T-helper 2 cell treated with Interferon-gamma antibody and Interleukin-4, amounts not matched to agents 100 ng/mL and 5 ng/mL, for 36 hours (primary cell): Measurements from ENCODE around the gene ADCY3. TPM values are rescaled to one million over a fixed set of nuclear protein-coding genes. Genes with fewer than 3 reads are reported as not detected.

Experiments
- intact Hi-C: fragments of 100-400 bp; cut with micrococcal nuclease; formaldehyde crosslinking; loops from one replicate; pipeline ENCODE4 v1.15.1; 2023
- total RNA-seq: library from RNA; stranded (reverse); gene quantifications from 2 replicates; pipeline ENCODE4 v1.2.3, GENCODE V29; 2022

ADCY3 gene
- total RNA-seq, 1 donor from 2014 or later: 73.3 TPM

DNA sequence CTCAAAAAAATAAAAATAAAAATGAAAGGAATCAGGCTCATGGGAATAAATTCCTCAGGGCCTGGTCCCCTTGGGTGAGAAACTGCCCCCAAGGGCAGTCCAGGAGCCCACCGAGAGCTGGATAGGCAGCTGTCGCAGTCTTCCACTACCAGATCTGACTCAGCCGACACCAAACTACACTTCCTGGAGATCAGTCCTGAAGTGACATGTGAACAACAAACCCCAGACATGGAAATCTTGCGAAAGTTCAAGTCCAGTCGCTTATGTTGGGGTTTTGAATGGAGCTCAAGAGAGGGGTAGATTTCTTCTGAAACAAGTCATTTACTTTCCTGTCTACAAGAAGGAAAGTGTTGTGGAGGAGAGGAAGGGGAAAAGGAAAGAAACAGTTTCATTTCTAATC is 12.9 kb downstream of the ADCY3 start:
- intact Hi-C loops: no loop called here

DNA sequence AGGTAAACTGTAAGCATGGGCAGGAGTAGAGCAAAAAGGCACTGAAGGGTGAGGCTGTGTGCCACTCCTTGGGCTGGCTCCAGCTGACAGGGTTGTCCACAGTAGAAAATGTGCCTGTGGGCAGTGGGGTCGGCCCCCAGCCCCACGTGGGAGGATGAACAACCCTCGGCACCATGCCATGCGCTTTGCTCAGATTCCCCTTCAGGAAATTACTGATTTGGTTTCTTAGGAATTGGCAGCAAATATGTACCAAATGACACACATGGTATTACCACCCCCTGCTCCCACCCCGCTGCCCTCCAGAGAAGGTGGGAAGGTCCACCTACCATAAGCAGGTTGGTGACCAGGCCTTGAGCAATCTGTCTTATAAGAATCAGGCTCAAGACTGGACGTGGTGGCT is 13.6 kb downstream of the ADCY3 start:
- intact Hi-C loops: no loop called here

DNA sequence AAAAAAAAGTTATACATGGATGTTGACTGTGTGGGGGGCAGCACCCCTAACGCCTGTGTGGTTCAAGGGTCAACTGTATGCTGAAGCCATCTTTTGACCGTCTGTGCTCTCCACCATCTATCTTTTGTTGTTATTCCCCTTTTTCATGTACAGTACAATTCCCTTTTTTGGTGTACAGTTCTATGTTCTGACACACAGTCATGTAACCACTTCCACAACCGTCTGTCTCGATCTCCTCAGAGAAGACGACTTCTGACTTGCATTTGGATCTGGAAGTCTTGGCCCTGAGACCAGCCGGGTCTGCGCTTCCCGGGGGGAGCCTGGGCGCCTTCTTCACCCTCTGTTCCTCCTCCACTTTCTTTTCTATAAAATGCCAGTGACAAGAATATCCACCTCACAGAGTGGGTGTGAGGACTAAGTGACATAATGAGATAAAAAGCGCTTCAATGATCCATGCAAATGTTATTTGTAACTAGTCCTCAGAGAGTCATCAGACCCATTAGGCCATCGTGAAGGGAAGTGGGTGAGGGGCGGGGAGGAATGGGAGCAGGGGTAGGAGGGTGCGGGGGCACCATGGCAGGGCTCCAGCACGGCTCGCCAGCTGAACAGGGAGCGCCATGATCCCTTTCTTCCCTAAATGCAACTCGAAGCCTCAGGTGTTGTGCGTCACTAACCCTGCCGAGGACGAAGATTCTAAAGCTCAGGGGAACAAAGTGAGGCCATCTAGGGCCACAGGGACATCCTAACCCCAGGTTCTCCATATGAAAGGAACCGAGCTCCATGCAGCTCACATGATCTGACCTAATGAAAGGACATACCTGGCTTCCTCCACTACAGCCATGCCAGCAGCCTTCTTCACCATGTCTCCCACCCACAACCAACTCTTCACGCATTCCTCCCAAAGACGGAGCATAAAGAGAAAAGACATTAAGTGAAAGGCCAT is 16.6 kb downstream of the ADCY3 start:
- intact Hi-C loops: no loop called here

DNA sequence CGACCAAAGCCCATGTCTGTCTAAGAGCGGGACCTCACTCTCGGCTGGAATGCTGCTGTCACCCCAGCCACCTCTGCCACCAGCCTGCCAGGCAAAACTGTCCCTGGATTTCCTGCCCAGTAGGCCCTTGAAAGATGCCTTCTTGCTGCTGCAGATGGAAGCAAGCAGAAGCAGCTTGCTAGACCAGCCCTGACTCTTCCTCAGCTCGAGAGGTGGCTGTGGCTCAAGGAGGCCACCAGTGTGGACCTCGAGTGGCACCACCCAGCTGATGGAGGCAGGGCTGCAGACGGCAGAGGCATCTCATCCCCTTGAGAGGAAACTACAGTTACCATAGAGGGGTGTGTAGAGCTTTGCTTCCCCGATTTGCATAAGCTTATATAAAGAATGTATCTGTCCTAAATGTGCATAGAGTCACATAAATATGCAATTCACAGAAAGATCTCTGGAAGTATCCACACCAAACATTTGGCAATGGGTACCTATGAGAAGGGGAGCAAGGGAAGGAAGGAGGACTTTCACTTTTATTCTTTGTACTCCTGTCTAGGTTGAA is 20.6 kb downstream of the ADCY3 start:
- intact Hi-C loops: no loop called here

DNA sequence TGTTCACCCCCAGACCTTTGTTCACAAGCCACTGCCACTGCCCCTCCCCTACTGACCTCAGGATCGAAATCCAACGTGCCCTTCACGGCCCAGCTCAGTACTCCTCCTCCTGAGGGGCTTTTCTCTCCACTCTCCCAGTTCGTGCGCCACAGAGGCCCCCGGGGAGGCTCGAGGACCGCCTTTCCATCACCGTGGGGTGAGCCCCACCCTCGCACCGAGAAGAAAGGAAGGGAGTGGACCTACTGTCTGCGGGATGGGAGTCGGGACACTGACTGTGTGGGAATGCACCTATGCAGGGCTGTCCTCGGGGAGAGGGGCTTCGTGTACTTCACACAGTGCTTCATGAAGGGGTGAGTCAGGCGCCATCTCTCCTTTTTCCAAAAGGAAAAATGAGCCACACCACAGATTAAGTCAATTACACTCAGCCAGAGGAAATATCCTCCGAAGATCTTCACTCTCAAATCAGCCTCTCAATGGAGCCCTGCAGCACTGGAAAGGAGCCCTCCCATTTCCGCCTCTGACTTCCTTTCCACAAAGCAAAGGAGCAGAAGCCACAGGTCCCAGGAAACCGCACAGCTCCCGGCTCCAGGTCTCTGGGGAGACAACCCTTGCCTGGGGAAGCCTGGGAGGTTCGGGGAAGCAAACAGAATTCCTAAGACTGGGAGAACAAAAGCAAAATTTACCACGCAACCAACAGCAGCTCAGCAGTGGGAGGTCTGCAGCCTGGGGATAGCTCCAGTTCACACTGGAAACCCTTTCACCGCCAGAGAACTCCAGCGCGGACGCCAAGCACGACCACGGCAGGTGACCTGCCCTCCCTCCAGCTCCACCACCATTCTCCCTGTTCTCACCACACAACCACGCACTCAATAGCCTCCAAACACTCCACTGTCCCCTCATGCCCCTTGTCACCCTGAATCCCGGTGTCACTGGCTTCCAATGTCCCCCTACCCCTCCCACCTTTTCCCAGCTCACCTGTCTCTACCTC is 21.6 kb downstream of the ADCY3 start:
- intact Hi-C loops: no loop called here

DNA sequence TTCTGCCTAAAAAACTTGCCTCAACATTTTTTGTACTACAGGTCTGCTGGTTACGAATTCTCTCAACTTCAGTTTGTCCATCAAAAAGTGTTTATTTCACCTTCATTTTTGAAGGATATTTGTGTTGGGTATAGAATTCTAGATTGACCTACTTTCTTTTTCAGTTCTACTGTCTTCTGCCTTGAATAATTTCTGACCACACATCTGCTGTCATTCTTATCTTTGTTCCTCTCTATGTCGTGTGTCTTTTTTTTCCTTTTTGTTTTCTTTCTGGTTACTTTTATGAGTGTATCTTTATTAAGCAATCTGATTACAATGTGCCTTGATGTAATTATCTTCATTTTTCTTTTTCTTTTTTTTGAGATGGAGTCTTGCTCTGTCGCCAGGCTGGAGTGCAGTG is 25.3 kb downstream of the ADCY3 start:
- intact Hi-C loops: no loop called here

DNA sequence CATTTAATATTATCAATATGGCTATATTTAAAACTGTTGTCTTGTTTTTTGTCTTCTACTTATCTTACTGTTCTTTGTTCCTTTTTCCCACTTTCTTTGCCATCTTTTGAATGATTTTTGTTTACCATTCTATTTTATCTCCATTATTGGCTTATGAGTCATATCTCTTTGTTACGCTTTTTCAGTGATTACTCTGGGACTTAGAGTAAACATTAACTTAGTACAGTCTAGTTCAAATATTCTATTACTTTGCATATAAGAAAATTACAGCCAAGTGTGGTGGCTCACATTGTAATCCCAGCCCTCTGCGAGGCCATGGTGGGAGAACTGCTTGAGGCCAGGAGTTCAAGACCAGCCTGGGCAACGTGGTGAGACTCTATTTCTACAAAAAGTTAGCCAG is 26.1 kb downstream of the ADCY3 start:
- intact Hi-C loops: no loop called here

DNA sequence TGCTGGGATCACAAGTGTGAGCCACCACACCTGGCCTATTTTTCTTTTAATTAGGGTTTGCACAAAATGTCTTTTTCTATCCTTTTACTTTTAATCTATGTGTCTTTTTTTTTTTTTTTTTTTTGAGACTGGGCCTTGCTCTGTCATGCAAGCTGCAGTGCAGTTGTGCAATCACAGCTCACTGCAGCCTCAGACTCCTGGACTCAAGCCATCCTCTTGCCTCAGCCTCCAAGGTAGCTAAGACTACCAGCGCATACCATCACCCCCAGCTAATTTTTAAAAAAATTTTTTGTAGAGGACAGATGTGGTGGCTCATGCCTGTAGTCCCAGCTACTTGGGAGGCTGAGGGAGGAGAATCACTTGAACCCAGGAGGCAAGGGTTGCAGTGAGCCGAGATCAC is 27.1 kb downstream of the ADCY3 start:
- intact Hi-C loops: no loop called here

DNA sequence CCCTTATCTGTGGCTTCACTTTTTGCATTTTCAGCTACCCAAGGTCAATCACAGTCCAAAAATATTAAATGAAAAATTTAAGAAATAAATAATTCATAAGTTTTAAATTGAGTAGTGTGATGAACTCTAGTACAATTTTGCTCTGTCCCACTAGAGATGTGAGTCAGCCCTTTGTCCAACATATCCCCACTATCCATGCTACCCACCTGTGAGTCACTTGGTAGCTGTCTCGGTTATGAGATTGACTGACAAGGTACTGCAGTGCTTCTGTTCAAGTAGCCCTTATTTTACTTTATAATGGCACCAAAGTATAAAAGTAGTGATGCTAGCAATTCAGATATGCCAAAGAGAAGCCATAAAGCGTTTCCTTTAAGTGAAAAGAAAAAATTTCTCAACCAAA is 28.8 kb downstream of the ADCY3 start:
- intact Hi-C loops: no loop called here

DNA sequence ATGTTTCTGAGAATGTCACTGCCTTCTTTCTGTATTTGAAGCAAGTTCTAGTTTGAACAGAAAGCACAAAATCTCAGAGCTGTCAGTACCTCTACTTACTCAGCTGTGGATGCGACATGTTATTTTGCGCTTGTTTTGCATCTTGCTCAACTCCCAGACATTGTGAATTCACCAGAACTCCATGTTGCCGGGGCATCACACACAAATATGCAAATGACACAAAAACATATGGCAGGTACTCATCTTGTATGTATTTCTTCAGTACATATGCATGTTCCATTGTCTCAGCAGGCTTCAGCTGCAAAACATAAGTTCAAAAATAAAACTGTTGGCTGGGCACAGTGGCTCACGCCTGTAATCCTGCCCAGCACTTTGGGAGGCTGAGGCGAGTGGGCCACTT is 30.8 kb downstream of the ADCY3 start:
- intact Hi-C loops: no loop called here

DNA sequence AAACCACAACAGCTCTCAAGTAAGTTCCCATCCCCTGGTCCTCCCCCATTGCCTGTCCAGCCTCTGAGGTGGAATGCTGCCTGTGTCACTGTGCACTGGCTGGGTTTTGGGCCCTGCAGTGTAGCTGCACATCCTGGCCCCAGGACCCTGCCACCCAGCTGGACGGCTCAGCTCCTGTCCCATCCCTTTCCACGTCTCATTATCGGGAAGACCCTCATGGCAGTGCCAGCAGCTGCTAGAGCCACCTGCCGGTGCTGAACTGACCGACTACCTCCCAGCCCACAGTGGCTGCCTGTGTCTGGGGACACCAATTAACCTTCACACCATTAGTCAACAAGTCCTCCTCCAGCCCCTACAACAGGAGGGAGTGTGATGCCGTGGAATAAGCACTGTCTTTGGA is 31.9 kb downstream of the ADCY3 start:
- intact Hi-C loops: no loop called here

DNA sequence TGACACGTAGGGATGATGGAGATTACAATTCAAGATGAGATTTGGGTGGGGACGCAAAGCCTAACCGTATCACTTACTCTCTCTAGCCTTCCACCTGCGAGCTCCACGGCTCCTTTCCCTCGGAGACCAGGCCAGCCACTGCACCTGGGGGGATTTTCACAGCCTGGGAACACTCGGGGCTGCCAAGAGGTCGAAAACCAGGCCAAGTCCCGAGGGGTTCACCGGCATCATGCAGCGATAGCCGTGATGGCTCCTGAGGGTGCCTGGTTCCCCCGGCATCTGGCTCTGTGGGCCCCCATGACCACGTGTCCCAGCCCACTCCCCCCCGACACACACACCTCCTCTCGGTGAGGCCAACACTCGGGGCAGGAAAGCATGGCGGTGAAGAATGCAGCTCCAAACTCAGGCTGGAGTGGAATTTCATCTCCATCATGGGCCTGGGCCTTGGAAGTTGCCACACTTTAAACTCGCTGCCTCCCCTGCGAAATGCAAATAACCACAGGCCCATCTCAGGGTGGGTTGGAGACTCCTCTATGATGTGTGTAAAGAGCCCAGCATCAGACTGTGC is 32.6 kb downstream of the ADCY3 start:
- intact Hi-C loops: no loop called here

DNA sequence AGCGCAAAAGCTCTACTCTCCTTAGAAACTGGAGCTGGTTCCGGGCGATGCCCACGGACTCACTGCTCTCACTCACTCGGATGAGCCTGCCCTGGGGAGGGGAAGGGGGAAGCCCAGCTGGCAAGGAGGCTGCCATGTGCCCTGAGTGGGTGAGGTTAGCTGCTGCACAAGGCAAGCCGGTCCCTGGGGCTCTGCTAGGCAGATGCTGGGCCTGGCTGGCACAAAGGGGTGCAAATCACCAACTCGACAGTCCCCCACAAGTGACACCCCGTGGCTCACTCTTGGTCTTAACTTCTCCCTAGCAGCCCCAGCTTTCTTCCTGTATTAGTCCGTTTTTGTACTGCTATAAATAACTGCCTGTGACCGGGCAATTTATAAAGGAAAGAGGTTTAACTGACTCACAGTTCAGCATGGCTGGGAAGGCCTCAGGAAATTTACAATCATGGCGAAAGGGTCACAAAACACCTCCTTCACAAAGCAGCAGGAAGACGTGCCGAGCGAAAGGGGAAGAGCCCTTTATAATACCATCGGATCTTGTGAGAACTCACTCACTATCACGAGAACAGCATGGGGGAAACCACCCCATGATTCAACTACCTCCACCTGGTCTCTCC is 33.2 kb downstream of the ADCY3 start:
- intact Hi-C loops: no loop called here

DNA sequence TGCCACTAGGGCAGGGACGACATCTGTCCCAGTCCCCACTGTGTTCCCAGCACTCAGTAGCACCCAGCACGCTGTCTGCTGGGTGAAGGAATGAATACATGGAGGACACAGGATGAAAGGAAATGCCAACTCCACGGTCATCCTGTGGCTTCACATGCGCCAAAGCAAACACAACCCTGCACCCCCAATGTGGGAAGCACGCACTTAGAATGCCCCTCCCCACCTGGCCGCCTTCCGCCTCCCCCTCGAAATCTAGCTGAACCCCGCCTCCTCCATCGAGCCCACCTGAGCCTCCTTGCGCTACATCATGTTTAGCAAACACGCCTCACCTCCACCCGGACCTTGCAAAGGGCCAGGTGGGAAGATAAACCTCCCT is 33.9 kb downstream of the ADCY3 start:
- intact Hi-C loops: no loop called here

DNA sequence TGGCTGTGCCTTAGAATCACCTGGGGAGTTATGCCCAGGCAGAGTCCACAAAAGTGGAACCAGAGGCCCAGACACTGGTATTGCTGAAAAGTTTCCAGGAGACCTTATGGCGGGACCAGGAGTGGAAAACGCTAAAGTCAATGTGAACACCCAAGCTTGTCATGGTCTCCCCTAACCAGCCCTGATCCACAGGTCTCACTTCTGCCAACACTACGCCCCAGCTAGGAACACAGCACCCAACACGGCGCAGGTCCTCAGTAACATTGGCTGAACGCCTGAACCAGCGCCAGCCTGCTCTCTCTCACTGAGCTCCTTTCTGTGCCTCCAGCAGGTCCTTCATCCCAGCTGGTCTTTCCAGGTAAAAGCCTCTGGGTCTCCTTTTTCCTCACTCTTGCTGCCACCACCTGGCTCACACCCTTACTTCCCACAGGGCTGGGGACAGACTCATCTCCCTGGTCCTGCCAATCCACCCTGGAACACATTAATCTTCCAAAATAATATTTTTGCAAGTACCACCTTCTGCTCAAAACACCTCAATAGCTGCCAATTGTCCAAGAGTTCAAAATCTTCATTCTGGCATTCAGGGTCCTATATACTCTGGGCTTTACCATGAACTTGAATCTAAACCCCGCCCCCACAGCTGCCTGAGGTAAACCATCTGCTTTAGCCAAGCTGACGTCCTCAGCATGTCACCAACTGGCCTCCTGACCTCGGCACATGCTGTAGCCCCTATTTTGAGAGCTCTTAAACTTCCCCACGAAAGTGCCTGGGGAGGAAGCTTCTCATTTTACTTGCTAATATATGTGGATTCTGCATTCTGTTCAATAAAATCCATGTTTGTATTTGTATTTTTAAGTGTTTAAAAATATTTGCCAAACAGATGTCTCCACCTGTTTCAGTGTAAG is 34.6 kb downstream of the ADCY3 start:
- intact Hi-C loops: no loop called here

DNA sequence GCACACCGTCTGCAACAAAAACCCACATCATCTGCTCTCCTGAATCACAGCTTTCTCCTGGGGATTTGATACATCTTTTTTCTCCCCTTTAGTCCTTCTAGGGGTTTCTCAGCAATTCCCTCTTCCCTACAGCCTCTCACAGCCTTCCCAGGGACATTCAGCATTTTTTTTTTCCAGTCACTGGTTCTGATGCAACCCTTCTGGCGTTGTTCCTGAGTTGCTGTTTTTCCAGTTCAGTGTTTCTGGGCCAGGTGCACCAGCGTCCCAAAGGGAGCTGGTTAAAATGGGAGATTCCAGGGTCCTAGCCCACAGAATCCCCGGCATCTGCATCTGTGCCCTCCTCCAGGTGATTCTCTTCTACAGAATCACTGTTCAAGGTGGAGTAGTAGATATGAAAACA is 36.1 kb downstream of the ADCY3 start:
- intact Hi-C loops: no loop called here

DNA sequence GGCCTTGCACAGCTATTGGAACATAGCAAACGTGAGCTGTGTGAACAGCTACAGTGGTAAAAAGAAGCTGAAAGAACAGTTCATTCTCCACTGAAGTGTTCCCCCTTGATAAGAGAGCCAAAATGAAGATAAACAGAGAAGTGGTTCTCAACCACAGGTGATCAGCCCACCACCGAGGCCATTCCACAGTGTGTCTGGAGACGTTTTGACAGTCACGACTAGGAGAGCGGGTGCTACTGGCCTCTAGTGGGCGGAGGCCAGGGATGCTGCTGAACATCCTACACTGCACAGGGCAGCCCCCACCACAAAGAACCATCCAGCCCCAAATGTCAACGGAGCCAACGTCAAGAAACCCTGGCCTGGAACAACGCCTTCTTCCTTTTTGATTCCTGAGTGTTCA is 38.4 kb downstream of the ADCY3 start:
- intact Hi-C loops: no loop called here

DNA sequence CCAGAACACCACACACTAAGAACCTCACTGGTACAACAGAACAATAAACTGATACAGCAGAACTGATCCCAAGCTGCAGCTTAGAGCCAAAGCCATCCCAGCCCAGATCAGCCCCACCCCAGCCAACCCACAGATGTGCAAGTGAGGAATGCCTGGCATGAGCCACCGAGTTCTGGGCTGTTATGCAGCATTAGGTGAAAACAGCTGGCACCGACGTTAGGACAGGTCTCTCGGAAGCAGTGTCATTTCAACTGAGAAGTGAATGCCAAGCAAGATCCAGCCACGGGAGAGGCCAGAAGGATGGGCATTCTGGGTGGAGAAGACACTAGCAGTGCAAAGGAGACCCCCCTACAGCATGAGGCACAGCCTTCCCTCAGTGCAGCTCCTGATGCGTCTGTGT is 38.9 kb downstream of the ADCY3 start:
- intact Hi-C loops: no loop called here

DNA sequence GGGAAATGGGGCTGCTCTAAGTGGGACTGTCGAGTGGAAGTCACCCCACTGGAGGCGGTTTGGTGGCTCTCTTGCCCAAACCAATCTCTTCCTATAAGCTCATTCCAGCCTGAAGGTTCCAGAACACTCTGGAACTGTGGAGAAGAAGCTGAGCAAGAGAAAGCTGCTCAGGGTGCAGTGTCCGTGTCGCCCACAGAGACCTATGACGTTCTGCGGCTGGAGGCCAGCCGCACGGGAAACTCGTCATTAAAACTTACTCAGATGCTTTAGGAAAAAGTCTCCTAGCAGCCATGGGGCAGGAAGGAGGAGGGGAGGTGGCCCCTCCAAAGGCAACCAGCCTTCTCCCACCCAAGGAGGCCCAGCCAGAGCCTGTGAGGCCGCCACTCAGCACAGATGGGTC is 41.7 kb downstream of the ADCY3 start:
- intact Hi-C loops: no loop called here

DNA sequence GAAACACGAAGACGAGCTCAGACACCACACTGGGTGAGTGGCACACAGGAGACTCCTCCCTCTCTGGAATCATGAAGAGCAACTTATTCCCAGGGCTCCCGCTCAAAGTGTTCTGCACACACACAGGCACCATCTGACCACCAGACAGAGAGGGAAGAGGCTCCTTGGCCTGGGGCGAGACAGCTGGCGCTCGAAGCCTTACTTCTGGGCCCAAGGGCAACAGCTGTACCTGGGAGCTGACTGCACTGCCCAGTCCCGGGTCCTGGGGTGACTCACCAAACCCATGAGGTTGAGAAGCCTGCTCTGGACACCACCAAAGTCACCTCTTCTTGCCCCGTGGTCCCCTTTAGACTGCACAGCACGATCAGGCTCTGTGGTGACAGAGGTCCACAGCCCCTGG is 42.4 kb downstream of the ADCY3 start:
- intact Hi-C loops: no loop called here
